HepG2 (cell line): ENCODE data around the gene ARHGAP22. TPM values are rescaled to one million over a fixed set of nuclear protein-coding genes. Genes with fewer than 3 reads are reported as not detected.

ENCODE experiments used
- ATAC-seq: fragments of 200-7000 bp; cut with Tn5 transposase; 3 replicates; pipeline ENCODE4 v1.9.1; 2020; ENCODE audit warnings: mild to moderate bottlenecking, moderate library complexity
- BruUV-seq: library from RNA; stranded (reverse); fragments of 400-500 nt; replicated peaks from 2 replicates; lab custom pipeline; 2021; lab: Mats Ljungman, UMichigan
- CTCF ChIA-PET: fragments of 300-600 bp; formaldehyde crosslinking; extraction: SDS; loops from one replicate; lab custom pipeline; 2021; ENCODE audit warnings: low total read pairs, inconsistent platforms, low intra/inter-chr PET ratio; lab: Yijun Ruan, JAX
- POLR2A ChIA-PET: fragments of 350-600 bp; sonication (Branson Sonifier 250); formaldehyde crosslinking; loops from one replicate; lab custom pipeline; 2020; ENCODE audit warnings: antibody characterized with exemption, inconsistent platforms; lab: Yijun Ruan, JAX
- DNase-seq: peaks from one replicate; pipeline ENCODE4 v3.0.0-alpha.2; 2015; ENCODE audit warnings: low spot score
- FAIRE-seq: peaks from 3 replicates; lab custom pipeline; 2011; peaks lifted over from hg19 to GRCh38; lab: Jason Lieb, UNC
- H2AFZ ChIP-seq: one replicate; pipeline ENCODE4 v1.6.1; 2011; ENCODE audit warnings: low read length, inconsistent platforms
- H3K27ac ChIP-seq: fragments of 300-600 bp; 3 replicates; pipeline ENCODE4 v1.8.0; 2011; ENCODE audit warnings: mixed run types, mild to moderate bottlenecking, mixed read lengths, low read length, inconsistent platforms; ENCODE audit not compliant: insufficient read depth; ENCODE audit errors: extremely low read length
- H3K27me3 ChIP-seq, 2 experiments: fragments of 200-600 bp in 1 of 2; 2 replicates in 1 of 2; 3 replicates in 1 of 2; pipeline versions ENCODE4 v1.6.0 to v1.8.0; 2011; ENCODE audit warnings: low read length in 2 of 2, mild to moderate bottlenecking in 2 of 2, moderate library complexity in 2 of 2, inconsistent platforms in 1 of 2; ENCODE audit not compliant: insufficient read depth in 2 of 2, control insufficient read depth in 1 of 2
- H3K36me3 ChIP-seq, 2 experiments: fragments of 200-600 bp in 1 of 2; replicated peaks in 1 of 2; 2 replicates in 1 of 2; 3 replicates in 1 of 2; pipeline versions ENCODE4 v1.5.1 to v1.8.0; 2011; ENCODE audit warnings: low read length in 2 of 2, inconsistent platforms in 1 of 2; ENCODE audit not compliant: insufficient read depth in 2 of 2, control insufficient read depth in 1 of 2
- H3K4me1 ChIP-seq: 2 replicates; pipeline ENCODE4 v1.5.1; 2012; ENCODE audit warnings: low read length, inconsistent platforms; ENCODE audit not compliant: insufficient read depth
- H3K4me2 ChIP-seq: 2 replicates; pipeline ENCODE4 v1.6.0; 2011; ENCODE audit warnings: low read depth, low read length, inconsistent platforms
- H3K4me3 ChIP-seq, 3 experiments: fragments of 200-600 bp in 1 of 3; sonication (generic), shearing (Covaris generic) in 1 of 3; replicated peaks in 1 of 3; 2 replicates each; pipeline ENCODE4 v1.5.1; 2011 to 2016; ENCODE audit warnings: low read length in 3 of 3, inconsistent platforms in 2 of 3, low read depth in 2 of 3, mild to moderate bottlenecking in 2 of 3, control low read depth in 1 of 3, mixed read lengths in 1 of 3; ENCODE audit not compliant: insufficient read depth in 1 of 3
- H3K79me2 ChIP-seq: one replicate; pipeline ENCODE4 v1.6.1; 2011; ENCODE audit warnings: low read length, inconsistent platforms; ENCODE audit not compliant: insufficient read depth
- H3K9ac ChIP-seq: 2 replicates; pipeline ENCODE4 v1.6.0; 2011; ENCODE audit warnings: mild to moderate bottlenecking, low read depth, low read length, inconsistent platforms; ENCODE audit not compliant: insufficient read depth
- H3K9me3 ChIP-seq: 2 replicates; pipeline ENCODE4 v1.5.1; 2012; ENCODE audit warnings: mild to moderate bottlenecking, low read length
- H4K20me1 ChIP-seq: 2 replicates; pipeline ENCODE4 v1.6.0; 2011; ENCODE audit warnings: inconsistent platforms, mild to moderate bottlenecking, low read length, moderate library complexity; ENCODE audit not compliant: insufficient read depth
- MLXIP ChIP-seq: sonication (generic); formaldehyde crosslinking; IDR thresholded peaks from 2 replicates; pipeline ENCODE4 v1.9.0; 2021; ENCODE audit warnings: missing genetic modification reagents, borderline replicate concordance
- PCBP2 ChIP-seq: fragments of 200-400 bp; formaldehyde crosslinking; optimal IDR thresholded peaks from 2 replicates; pipeline ENCODE3; 2018; ENCODE audit warnings: low read length, low read depth; ENCODE audit not compliant: poor library complexity, severe bottlenecking
- TCF7 ChIP-seq: sonication (generic); IDR thresholded peaks from 2 replicates; pipeline ENCODE4 v1.6.1; 2016; ENCODE audit warnings: antibody characterized with exemption, low read depth
- TRIM24 ChIP-seq: sonication (generic); formaldehyde crosslinking; IDR thresholded peaks from 2 replicates; pipeline ENCODE4 v1.8.0; 2022; ENCODE audit warnings: mild to moderate bottlenecking, missing genetic modification reagents
- ZFP36L2 ChIP-seq: sonication (generic); formaldehyde crosslinking; IDR thresholded peaks from 2 replicates; pipeline ENCODE4 v1.4.0; 2020; ENCODE audit warnings: missing genetic modification reagents
- ZNF235 ChIP-seq: sonication (generic); formaldehyde crosslinking; IDR thresholded peaks from 2 replicates; pipeline ENCODE4 v1.8.1; 2023; ENCODE audit warnings: mild to moderate bottlenecking, missing genetic modification reagents, borderline replicate concordance
- ZNF382 ChIP-seq: sonication (generic); formaldehyde crosslinking; IDR thresholded peaks from 2 replicates; pipeline ENCODE4 v1.5.0; 2020; ENCODE audit warnings: missing genetic modification reagents, mild to moderate bottlenecking, borderline replicate concordance
- ZNF703 ChIP-seq: sonication (generic); formaldehyde crosslinking; IDR thresholded peaks from 2 replicates; pipeline ENCODE4 v1.5.1; 2020; ENCODE audit warnings: missing genetic modification reagents, mild to moderate bottlenecking, moderate library complexity, borderline replicate concordance
- ZNF770 ChIP-seq: sonication (generic); formaldehyde crosslinking; IDR thresholded peaks from 2 replicates; pipeline ENCODE4 v1.5.0; 2020; ENCODE audit warnings: mild to moderate bottlenecking, missing genetic modification reagents
- ZNF878 ChIP-seq: sonication (generic); formaldehyde crosslinking; IDR thresholded peaks from 2 replicates; pipeline ENCODE4 v1.8.1; 2023; ENCODE audit warnings: mild to moderate bottlenecking, missing genetic modification reagents, moderate library complexity
- WGBS: methylation state at CpG from one replicate; pipeline ENCODE4 v1.1.6; 2017; ENCODE audit warnings: low lambda C conversion rate; 5-methylcytosine and 5-hydroxymethylcytosine counted together
- in situ Hi-C: cut with HindIII; loops from 2 replicates; pipeline ENCODE4 v1.10.0; 2017; ENCODE audit warnings: low pct_unique_long_range_greater_than_20kb; ENCODE audit not compliant: extremely low pct_ligation_motif_present
- intact Hi-C: fragments of 100-400 bp; cut with micrococcal nuclease; formaldehyde crosslinking; loops from one replicate; pipeline ENCODE4 v1.10.0; 2022; ENCODE audit not compliant: unreplicated experiment
- polyA plus RNA-seq, 8 experiments: library from polyadenylated mRNA; depleted of rRNA in 3 of 8; stranded (reverse) in 7 of 8; unstranded in 1 of 8; fragments of >200 nt; fragmentation: Illumina TruSeq in 4 of 8; extraction: Trizol in 4 of 8; gene quantifications; 2 replicates each; pipeline versions ENCODE4 v1.2.1 to v1.2.3, GENCODE V29; 2011 to 2016; ENCODE audit warnings: low read depth in 4 of 8, missing spikeins in 1 of 8, mixed read lengths in 1 of 8; ENCODE audit not compliant: insufficient read depth in 1 of 8
- total RNA-seq, 5 experiments: library from RNA; depleted of rRNA; stranded (reverse); fragments of >200 nt; fragmentation: Illumina TruSeq; extraction: Trizol; gene quantifications; 2 replicates each; pipeline ENCODE4 v1.2.3, GENCODE V29; 2016; ENCODE audit warnings: low read depth in 1 of 5

The ARHGAP22 gene
- total and polyA plus RNA-seq, 2 of the 13 experiments (the other 11 are each of a cell fraction or from before 2014, with no cell fraction given): 0.08 to 0.38 TPM

GRCh38 chr10:48531486-48531885 is 73.4 kb downstream of the ARHGAP22 start (continued):
- TF ChIP-seq ZNF703 (CRISPR knock-in tag): no peak
- TF ChIP-seq PCBP2: no peak
- TF ChIP-seq TRIM24: no peak
- TF ChIP-seq ZNF878 (CRISPR knock-in tag): no peak
- TF ChIP-seq, all 625 proteins: peak for 0

GRCh38 chr10:48529331-48529730 is 75.5 kb downstream of the ARHGAP22 start:
- intact Hi-C loops: no loop called here
- H3K9me3 ChIP-seq: no peaks in the 10 kb centered on the region
- FAIRE-seq (no peak), ATAC-seq (no peak), DNase-seq (no peak)
- in situ Hi-C loops: no loop called here
- H3K36me3 ChIP-seq: no peaks in the 10 kb centered on the region
- TF ChIP-seq ZFP36L2 (CRISPR knock-in tag) (no peak), ZNF235 (no peak)
- H4K20me1 ChIP-seq: no peaks in the 10 kb centered on the region
- 0% methylated on average over 2 of the region's 2 CpGs for WGBS
- H3K9ac ChIP-seq: no peak overlapping the region
- ChIA-PET CTCF (no interaction called here), POLR2A (no interaction called here)
- H3K27me3 ChIP-seq: peaks cover 0 to 21% of the 10 kb centered on the region in 2 experiments; a peak in 3 of 5 replicates
- no TSS peak for BruUV-seq
- no peak overlapping the region for H2AFZ ChIP-seq
- no peak overlapping the region for H3K4me3 ChIP-seq
- H3K4me2 ChIP-seq: no peak overlapping the region
- no peak overlapping the region for H3K27ac ChIP-seq
- no peaks in the 10 kb centered on the region for H3K4me1 ChIP-seq
- no peaks in the 10 kb centered on the region for H3K79me2 ChIP-seq

GRCh38 chr10:48527756-48528155 is 77.1 kb downstream of the ARHGAP22 start:
- Histone ChIP-seq H3K79me2 (no peaks in the 10 kb centered on the region), H3K27me3 (peaks cover 0 to 31% of the 10 kb centered on the region in 2 experiments), H4K20me1 (no peaks in the 10 kb centered on the region), H3K4me2 (no peak overlapping the region), H3K9me3 (no peaks in the 10 kb centered on the region), H3K36me3 (no peaks in the 10 kb centered on the region), H3K9ac (no peak overlapping the region), H2AFZ (no peak overlapping the region), H3K27ac (no peak overlapping the region), H3K4me3 (no peak overlapping the region), H3K4me1 (0 out of 2 replicates have a peak, but pooled peaks cover 5% of the 10 kb centered on the region)
- CTCF ChIA-PET: no interaction called here
- BruUV-seq: no TSS peak
- WGBS: 0% methylated on average over 1 of the region's 1 CpG
- FAIRE-seq: no peak
- POLR2A ChIA-PET: no interaction called here
- TF ChIP-seq TCF7 (no peak), MLXIP (no peak), ZNF770 (CRISPR knock-in tag) (no peak), ZNF382 (CRISPR knock-in tag) (no peak)
- no peak for DNase-seq
- in situ Hi-C loops: no loop called here
- no peak for ATAC-seq
- intact Hi-C loops: no loop called here
